T-helper 1 cell (primary cell): ENCODE data around the gene TCOF1.

Experiments
- DNase-seq, 5 donors: peaks; one replicate each; pipeline ENCODE4 v3.0.0-alpha.2; 2012 to 2020

TCOF1 gene

DNA sequence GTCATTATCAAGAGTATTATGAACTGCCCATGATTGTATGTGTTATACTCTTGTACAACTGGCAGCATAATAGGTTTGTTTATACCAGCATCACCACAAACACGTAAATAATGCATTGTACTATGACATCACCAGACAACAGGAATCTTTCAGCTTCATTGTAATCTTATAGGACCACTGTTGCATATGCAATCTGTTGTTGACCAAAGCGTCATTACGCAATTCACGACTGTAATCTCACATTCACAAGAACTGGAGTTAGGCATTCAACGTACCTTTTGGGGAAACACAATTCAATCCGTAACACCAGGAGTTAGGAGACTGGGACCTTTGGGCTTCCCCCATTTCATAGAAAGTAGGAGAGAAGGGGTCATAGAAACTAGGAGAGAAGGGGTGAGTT is 34.4 kb upstream of the TCOF1 start:
- no peak for DNase-seq

DNA sequence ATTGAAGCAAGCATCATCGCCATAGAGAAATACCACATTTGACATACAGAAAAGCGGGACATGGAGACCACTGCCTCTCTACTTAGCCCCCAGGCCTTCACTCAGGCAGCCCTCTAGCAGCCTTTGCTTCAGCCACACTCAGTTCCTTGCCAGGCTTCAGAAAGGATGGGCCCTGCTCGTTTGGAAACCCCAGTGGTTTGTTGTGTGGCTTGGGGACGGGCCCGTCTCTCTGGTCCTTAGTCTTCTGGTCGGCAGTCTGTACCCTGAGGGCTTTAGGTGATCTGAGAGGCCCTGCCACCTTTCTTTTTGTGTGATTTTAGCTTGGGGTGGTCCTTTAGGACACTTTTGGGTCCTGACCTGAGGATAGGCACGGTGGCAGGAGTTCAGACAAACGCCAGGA is 33.7 kb upstream of the TCOF1 start:
- no peak for DNase-seq

GRCh38 chr5:150325426-150325825 is 32.1 kb upstream of the TCOF1 start:
- no peak for DNase-seq

DNA sequence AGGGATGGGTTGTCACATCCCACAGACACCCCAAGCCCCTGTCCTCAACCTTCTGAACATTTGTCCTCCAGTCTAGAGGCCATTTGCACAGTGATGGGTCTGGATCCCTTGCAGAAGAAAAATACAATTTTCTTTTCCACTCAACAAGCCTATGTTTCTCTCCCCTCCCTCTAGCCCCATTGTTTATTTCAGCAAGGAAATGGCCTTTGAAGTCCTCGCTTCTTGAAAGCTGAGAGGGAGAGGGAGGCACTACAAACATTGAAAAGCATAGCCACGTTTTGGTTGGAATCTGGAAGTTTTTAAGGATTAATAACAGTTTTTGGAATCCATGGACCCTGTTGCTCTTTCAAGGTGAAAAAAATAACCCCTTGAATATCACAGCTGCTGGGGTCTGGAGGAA is 30.8 kb upstream of the TCOF1 start:
- no peak for DNase-seq

DNA sequence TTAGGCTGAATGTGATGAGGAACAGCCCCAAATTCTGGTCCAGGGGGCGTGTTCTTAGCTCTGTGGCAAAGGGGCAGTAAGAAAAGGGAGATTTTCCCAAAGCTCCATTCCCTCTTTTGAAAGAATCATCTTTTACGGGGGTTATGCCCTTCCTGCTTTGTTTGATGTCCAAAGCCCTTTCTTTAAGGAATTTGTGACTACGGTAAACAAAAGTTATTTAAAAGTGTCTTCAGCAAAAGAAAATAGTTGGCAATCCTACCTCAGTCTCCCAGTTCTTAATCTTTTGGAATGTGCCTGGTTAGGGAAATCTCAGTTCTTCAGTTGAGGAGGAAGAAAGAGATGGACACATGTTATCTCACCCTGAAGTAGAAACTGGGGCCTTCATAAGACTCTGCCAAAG is 30.4 kb upstream of the TCOF1 start:
- no peak for DNase-seq

DNA sequence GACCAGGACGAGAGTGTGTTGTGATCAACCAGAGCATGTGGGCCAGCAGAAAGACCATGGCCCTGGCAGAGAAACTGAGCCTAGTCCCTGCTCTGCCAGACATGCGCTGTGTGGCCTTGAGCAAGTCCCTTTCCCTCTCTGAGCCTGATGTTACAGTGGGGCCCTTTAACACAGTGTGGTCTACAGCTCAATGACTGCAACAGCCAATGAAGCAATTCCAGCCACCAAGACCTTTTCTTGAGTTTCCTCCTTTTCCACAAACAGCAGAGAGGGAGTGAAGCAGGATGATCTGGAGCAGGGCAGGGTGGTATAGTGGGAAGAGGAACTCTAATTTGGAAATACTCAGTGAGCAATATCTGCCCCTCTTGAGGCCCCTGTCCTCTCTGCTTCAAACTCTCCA is 29.0 kb upstream of the TCOF1 start:
- no peak for DNase-seq

DNA sequence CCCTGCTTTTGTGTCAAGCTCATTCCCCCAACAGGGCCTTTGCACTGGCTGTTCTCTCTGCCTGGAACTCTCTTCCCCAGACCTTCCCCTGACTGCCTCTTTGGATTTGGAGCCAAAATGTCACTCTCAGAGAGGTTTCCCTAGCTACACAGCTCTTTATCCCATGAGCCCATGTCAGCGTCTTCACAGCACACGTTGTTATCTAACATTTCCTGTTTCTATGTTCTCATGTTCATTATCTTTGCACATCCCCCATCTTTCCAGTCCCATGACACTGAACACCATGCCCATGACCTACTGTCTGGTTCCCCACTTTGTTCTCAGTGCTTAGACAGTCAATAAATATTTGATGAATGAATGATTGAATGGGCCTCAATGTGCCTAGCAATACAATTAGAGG is 28.5 kb upstream of the TCOF1 start:
- no peak for DNase-seq

- no peak for DNase-seq
Measured at GRCh38 chr5:150329881-150330876, 27.3 kb upstream of the TCOF1 start.

GRCh38 chr5:150333400-150333799 is 24.1 kb upstream of the TCOF1 start:
- DNase-seq, result no peak

DNA sequence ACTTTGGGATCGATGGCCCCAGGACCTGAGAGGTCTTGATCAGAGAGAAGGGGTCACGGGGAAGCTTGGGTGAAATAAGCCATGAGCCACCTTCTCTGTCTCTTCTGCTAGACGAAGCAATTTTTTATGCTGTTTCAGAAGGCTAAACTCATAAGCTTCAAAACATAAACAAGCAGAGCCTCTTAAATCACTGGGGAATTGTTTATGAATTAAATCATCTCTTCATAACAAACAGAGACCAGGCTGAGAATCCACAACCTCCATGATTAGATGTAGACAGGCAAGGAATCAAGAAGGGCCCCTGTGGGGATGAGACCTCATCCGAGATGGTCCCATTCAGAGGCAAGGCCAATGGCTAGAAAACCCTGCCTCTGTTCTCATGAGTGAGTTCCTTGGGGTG is 21.7 kb upstream of the TCOF1 start:
- DNase-seq, result no peak

- no peak for DNase-seq
Measured at GRCh38 chr5:150338546-150338945, 19.0 kb upstream of the TCOF1 start.

DNA sequence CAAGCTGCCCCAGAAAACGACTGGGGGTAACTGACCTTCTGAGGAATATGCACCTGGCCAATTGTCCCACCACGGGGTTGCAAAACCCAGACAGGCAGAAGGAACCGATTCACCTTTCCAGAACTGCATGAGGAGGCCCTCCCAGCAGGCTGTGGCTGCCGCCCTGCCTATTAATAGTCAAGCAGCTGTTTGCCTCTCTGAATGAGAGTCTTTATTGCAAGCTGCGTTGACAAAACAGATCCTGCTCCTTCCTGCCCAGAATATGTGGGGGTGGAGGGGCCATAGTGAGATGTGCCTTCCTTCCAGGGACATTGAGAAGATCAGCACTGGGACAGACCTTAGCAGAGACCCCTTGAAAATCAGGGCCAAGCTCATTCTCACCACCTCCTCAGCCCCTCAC is 18.3 kb upstream of the TCOF1 start:
- DNase-seq, result no peak

GRCh38 chr5:150339841-150340240 is 17.7 kb upstream of the TCOF1 start:
- no peak for DNase-seq

GRCh38 chr5:150340614-150341255 is 16.8 kb upstream of the TCOF1 start:
- DNase-seq, result no peak

DNA sequence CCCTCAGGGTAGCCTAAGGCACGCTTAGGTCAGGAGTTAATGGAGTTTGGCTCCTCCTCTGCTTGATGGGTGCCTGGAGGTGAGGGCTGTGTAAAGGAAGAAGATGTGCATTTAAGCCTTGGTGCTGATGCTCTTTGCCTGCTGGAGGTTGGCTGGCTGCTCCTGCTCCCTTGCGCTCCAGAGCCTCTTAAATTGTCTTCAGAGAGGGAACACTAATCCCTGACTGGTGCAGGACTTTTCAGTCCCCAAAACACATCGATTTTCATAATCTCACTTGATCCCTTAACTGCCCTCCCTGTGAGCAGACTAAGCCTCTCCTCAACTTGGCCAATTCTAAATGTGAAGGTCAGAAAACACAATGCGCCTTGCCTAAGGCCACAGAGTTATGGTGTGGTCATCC is 16.2 kb upstream of the TCOF1 start:
- no peak for DNase-seq

DNA sequence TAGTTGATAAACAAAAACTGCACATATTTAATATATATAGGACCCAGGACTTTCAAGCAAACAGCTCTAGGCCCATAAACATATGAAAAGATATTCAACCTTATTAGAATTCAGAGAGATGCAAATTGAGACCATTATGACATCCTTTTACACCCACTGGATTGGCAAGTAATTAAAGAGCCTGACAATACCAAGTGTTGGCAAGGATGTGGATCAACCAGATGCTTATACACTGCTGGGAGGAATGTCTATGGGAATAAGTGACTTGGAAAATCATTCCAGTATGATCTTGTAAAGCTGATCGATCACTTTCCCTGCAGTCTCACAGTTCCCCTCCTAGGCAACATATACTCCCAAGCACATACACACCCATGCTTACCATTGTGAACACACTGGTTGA is 15.5 kb upstream of the TCOF1 start:
- no peak for DNase-seq

DNA sequence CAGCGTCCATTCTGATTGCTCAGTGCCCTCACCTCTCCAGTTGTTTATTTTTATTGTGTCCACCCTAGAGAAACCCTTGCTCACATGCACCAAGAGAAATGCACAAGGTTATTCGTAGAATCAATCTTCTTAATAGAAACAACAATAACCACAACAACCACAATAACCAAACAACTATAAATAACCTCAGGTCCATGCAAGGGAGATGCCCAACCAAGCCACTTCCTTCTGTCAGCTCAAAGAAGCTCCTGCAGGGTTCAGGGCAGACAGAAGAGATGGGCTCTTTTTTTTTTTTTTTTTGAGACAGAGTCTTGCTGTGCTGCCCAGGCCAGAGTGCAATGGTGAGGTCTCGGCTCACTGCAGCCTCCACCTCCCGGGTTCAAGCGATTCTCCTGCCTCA is 14.9 kb upstream of the TCOF1 start:
- peak in 1 of 5 donors; percentile 7 for DNase-seq

DNA sequence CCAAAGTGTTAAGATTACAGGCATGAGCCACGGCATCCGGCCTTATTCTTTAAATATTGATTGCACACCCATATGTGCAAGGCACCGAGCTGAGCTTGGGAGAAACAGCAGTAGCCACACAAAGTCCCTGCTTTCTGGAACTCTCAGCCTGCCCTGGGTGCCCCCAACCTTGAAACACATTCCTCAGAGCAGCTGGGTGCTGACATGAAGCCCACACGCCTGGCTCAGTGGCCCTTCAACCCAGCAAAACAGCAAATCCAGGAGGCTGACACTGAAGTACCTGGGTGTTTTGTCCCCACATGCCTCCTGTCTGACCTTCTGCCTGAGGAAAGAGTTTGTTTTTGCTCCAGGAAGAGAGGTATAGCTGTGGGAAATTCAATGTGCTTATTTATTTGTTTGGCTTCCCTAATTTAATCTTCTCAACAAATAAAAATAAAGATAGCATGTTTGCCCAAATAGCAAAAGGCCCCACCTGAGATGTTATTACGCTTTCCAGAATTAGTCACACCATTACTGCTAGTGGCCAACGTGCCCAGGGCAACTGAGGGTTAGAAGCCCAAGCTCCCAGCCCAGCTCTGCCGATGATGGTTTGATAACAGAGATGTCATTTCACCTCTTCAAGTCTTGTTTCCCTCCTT is 13.4 kb upstream of the TCOF1 start:
- DNase-seq, result no peak

DNA sequence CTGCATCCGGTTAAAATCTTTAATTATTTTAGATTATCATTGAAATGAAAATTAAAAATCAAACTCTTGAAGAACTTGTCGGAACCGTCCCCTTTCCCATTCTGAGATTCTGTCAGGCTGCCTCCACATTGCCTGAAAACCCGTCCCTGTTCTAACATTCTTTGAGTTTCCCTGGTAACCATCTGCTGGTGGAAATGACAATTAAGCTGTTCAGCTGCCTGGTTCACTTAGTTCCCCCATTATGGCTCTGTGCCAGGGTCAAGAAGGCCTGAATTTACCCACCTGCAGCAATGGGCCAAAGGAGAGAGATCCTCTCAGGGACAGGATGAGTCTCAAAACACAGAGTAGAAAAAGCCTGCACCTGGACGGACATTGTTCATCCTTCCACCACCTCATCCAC is 11.8 kb upstream of the TCOF1 start:
- no peak for DNase-seq

DNA sequence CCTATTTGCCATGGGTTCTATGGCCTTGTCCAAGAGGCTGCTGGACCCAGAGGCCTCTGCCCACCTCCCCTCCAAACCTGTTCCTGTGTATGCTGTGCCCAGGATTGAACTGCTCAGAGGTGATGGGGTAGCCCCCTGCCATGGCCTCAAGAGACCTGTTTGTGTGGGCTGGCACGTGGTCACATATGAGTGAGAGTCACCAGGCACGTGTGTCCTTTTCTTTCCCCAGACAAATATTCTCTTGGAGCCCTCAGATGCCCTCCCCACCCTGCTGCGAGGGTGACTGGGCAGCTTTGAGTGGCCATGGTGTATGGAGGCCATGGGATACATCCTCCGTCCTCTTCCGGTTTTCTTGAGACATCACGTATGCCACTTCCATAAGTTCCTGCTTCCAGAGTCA is 10.9 kb upstream of the TCOF1 start:
- no peak for DNase-seq

- DNase-seq, result no peak
Measured at GRCh38 chr5:150347003-150347402, 10.5 kb upstream of the TCOF1 start.

DNA sequence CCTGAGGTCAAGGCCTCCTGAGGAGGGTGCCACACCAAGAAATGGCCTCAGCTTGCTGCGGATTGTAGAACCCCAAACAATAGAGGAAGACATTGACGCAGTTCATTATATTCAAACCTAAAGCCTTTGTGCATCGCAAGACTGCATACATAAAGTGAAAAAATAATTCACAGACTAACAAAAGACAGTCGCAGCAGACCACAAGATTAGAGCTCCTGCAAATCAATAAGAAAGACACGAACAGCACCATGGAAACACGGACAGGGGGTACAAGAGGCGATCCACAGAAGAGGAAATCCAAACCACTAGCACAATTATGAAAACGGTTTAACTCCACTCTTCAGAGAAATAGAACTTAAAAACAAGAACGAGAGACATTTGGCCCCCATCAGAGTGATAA is 10.0 kb upstream of the TCOF1 start:
- DNase-seq, result no peak

DNA sequence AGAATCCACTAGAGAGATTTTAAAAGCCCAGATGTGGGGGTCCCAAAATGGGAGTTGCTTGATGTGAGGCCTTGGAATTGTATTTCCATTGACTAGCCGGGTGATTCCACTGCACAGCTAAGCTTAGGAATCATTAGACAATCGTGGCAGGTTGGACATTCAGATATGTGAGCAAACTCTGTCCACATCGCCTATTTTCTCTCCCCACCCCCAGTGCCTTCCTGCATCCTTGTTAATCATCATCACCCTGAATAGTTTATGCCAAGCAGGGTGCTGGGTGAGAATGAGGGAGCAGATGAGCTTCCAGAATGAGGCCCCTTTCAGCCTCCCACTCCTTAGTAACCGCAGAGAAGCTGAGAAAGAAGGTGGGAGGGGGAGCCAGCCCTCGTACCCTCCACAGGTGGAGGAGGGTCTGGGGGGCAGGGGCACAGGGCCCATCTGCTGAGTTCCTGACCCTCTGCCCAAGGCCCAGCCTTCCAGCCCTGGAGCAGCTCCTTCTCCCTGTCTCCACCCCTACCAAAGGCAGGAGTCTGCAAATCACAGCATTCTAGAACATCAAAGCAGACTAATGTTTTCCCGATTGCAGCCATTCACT is 7.7 kb upstream of the TCOF1 start:
- no peak for DNase-seq
